GM23338 (cell line): ENCODE results near the gene ETV1.

Experiments used
- CREB1 ChIP-seq: fragments of 250-450 bp; sonication (Bioruptor Pico); IDR thresholded peaks from 2 replicates; pipeline ENCODE4 v1.5.0; 2020; ENCODE audit warnings: low read depth, mild to moderate bottlenecking, moderate library complexity
- EZH2 ChIP-seq: fragments of 200-600 bp; sonication (generic); IDR thresholded peaks from one replicate; pipeline ENCODE4 v1.8.0; 2017; ENCODE audit warnings: antibody characterized with exemption, mild to moderate bottlenecking, low read depth; ENCODE audit not compliant: unreplicated experiment
- JUNB ChIP-seq: IDR thresholded peaks from one replicate; pipeline ENCODE4 v1.6.1; 2016; ENCODE audit warnings: antibody characterized with exemption; ENCODE audit not compliant: unreplicated experiment
- POLR2AphosphoS5 ChIP-seq: IDR thresholded peaks from 2 replicates; pipeline ENCODE4 v1.6.1; 2016; ENCODE audit warnings: antibody characterized with exemption, low read depth
- ZNF114 ChIP-seq: fragments of 250-450 bp; sonication (Bioruptor Pico); IDR thresholded peaks from 2 replicates; pipeline ENCODE4 v1.5.0; 2020; ENCODE audit warnings: mild to moderate bottlenecking, moderate library complexity
- TF ChIP-seq, protein P1 (sequence below), 2 experiments: fragments of 200-600 bp in 1 of 2; sonication (generic) in 1 of 2; conservative IDR thresholded peaks; 2 replicates each; pipeline versions ENCODE4 v1.5.1 to v1.6.1; 2016 to 2017; ENCODE audit warnings: antibody characterized with exemption in 2 of 2, low read depth in 2 of 2, mild to moderate bottlenecking in 2 of 2, moderate library complexity in 1 of 2
- TF ChIP-seq, protein P2 (sequence below): IDR thresholded peaks from one replicate; pipeline ENCODE4 v1.6.1; 2018; ENCODE audit warnings: antibody characterized with exemption; ENCODE audit not compliant: unreplicated experiment

DNA sequence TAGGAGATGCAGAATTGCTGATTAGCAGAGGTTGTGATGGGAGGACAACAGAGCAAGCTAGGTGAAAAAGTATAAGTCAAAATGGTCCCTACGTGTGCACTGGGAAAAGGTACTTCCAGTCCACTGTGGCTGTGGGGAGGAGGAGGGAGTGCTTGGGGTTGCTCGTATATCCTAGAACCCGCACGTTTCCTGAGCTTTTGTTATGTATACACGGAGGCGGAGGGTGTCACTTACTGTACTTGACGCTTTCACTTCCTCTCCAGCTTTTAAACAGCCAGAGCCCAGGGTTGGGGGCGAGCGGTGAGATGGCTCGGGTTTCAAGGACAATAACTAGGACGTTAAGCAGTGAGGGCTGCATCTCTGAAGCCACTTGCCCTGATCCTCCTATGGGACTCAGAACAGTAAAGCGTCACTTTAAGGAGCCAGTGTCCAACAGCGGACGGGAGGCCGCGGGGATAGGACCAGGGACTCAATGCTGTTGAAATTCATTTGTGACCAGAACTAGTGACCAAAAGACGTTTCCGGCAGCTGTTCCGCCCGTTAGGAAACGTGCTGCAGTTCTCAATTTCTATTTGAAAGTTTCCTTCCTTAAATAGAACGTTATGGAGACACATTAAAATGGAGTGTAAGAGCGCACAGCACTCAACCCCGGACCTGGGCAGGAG is 985 bp upstream of the ETV1 start:
- TF ChIP-seq, protein P1, sequence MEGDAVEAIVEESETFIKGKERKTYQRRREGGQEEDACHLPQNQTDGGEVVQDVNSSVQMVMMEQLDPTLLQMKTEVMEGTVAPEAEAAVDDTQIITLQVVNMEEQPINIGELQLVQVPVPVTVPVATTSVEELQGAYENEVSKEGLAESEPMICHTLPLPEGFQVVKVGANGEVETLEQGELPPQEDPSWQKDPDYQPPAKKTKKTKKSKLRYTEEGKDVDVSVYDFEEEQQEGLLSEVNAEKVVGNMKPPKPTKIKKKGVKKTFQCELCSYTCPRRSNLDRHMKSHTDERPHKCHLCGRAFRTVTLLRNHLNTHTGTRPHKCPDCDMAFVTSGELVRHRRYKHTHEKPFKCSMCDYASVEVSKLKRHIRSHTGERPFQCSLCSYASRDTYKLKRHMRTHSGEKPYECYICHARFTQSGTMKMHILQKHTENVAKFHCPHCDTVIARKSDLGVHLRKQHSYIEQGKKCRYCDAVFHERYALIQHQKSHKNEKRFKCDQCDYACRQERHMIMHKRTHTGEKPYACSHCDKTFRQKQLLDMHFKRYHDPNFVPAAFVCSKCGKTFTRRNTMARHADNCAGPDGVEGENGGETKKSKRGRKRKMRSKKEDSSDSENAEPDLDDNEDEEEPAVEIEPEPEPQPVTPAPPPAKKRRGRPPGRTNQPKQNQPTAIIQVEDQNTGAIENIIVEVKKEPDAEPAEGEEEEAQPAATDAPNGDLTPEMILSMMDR (conservative IDR thresholded peaks at IDR 0.05; ENCODE audit: low read depth in 2 of 2): no peak
- TF ChIP-seq, protein P2, sequence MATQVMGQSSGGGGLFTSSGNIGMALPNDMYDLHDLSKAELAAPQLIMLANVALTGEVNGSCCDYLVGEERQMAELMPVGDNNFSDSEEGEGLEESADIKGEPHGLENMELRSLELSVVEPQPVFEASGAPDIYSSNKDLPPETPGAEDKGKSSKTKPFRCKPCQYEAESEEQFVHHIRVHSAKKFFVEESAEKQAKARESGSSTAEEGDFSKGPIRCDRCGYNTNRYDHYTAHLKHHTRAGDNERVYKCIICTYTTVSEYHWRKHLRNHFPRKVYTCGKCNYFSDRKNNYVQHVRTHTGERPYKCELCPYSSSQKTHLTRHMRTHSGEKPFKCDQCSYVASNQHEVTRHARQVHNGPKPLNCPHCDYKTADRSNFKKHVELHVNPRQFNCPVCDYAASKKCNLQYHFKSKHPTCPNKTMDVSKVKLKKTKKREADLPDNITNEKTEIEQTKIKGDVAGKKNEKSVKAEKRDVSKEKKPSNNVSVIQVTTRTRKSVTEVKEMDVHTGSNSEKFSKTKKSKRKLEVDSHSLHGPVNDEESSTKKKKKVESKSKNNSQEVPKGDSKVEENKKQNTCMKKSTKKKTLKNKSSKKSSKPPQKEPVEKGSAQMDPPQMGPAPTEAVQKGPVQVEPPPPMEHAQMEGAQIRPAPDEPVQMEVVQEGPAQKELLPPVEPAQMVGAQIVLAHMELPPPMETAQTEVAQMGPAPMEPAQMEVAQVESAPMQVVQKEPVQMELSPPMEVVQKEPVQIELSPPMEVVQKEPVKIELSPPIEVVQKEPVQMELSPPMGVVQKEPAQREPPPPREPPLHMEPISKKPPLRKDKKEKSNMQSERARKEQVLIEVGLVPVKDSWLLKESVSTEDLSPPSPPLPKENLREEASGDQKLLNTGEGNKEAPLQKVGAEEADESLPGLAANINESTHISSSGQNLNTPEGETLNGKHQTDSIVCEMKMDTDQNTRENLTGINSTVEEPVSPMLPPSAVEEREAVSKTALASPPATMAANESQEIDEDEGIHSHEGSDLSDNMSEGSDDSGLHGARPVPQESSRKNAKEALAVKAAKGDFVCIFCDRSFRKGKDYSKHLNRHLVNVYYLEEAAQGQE: no peak
- TF ChIP-seq EZH2 (no peak), POLR2AphosphoS5 (peak; percentile 74), ZNF114 (CRISPR knock-in tag) (no peak), CREB1 (CRISPR knock-in tag) (no peak), JUNB (no peak)
